Stomach (tissue), 9 donors: Measurements from ENCODE around the gene TGFB3. TPM values are rescaled to one million over a fixed set of nuclear protein-coding genes. Genes with fewer than 3 reads are reported as not detected.

ENCODE experiments used
- DNase-seq, 2 donors: peaks; one replicate each; pipeline versions ENCODE4 v3.0.0 to v3.0.0-alpha.2; 2013 to 2019
- H3K27ac ChIP-seq, 5 donors: fragments of 200-600 bp in 4 of 5; sonication (generic) in 4 of 5; one replicate each; pipeline ENCODE4 v1.5.1; 2013 to 2019; ENCODE audit warnings: mild to moderate bottlenecking in 1 of 5, moderate library complexity in 1 of 5
- H3K27me3 ChIP-seq, 3 donors: fragments of 200-600 bp; sonication (generic); one replicate each; pipeline ENCODE4 v1.5.1; 2017 to 2019; ENCODE audit warnings: mixed run types in 1 of 3
- H3K36me3 ChIP-seq, 4 donors: fragments of 200-600 bp; sonication (generic); 1 replicate in 3 of 4; 2 replicates in 1 of 4; pipeline ENCODE4 v1.5.1; 2016 to 2019
- H3K4me1 ChIP-seq, 4 donors: fragments of 200-600 bp; sonication (generic); one replicate each; pipeline ENCODE4 v1.5.1; 2016 to 2019
- H3K4me3 ChIP-seq, 4 donors: fragments of 200-600 bp; sonication (generic) in 3 of 4; one replicate each; pipeline ENCODE4 v1.5.1; 2016 to 2019; ENCODE audit warnings: mild to moderate bottlenecking in 1 of 4
- H3K9me3 ChIP-seq, 4 donors: fragments of 200-600 bp; sonication (generic); one replicate each; pipeline ENCODE4 v1.5.1; 2016 to 2019
- CTCF ChIP-seq, 7 experiments: fragments of 450-650 bp in 4 of 7; fragments of 200-600 bp in 3 of 7; sonication (generic) in 3 of 7; IDR thresholded peaks; one replicate each; pipeline ENCODE4 v1.5.1; 2016 to 2019; ENCODE audit warnings: antibody characterized with exemption in 7 of 7, control low read depth in 2 of 7, mild to moderate bottlenecking in 1 of 7
- EP300 ChIP-seq: sonication (generic); formaldehyde crosslinking; IDR thresholded peaks from one replicate; pipeline ENCODE4 v1.6.1; 2017; ENCODE audit warnings: antibody characterized with exemption
- WGBS, 5 donors: extraction: QIAGEN DNeasy Blood & Tissue Kit in 3 of 5; methylation state at CpG; one replicate each; pipeline versions ENCODE4 v1.1.5 to v1.1.7; 2013 to 2018; 5-methylcytosine and 5-hydroxymethylcytosine counted together
- intact Hi-C: fragments of 100-400 bp; cut with DNase I; formaldehyde crosslinking; loops from one replicate; pipeline ENCODE4 v1.15.1; 2023; ENCODE audit warnings: low total_unique reads
- polyA plus RNA-seq, 3 donors: library from polyadenylated mRNA; stranded (reverse); fragments of 200-250 nt; gene quantifications; one replicate each; pipeline ENCODE4 v1.2.3, GENCODE V29; 2013
- total RNA-seq, 5 donors: library from RNA; depleted of rRNA; stranded (reverse); fragments of >200 nt; gene quantifications; one replicate each; pipeline versions ENCODE4 v1.1.0 to v1.2.3, GENCODE V29; 2014 to 2016
- donor health status: healthy with polysubstance abuse.
- donor health status: Bipolar disorder and iron deficiency.
- donor health status: healthy.

The TGFB3 gene
- total and polyA plus RNA-seq, 8 donors: 2.0 to 24.6 (median 13.9) TPM; not detected in 1

DNA sequence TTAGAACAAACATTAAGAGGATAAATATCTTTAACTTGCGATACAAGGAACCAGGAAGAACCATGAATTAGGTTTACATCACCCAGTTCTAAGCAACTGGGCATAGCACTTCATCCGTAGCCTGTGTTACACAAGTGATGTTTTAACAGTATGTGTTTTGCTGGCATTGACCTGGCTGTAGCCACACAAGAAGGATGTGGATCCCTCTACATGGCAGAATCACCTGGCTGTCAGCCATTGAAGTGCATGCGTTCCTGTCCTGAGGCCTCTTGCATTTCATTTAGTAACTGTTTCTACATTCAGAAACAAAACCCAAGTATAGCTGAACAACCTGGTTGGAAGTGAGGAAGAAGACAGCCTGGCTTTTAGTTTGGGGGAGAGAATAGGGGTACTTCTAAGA, 72.2 kb downstream of the TGFB3 start:
- Histone ChIP-seq H3K27ac (no peak overlapping the region), H3K4me3 (no peak overlapping the region), H3K27me3 (no peaks in the 10 kb centered on the region), H3K36me3 (peaks cover 0 to 5% (median 0%) of the 10 kb centered on the region in 4 donors), H3K4me1 (peaks cover 0 to 18% (median 7%) of the 10 kb centered on the region in 4 donors), H3K9me3 (no peaks in the 10 kb centered on the region)
- intact Hi-C loops: loop anchor here (5.0 kb wide), 1 partner anchor 73 kb away; the partner anchor contains the start of gene TGFB3
- 90 to 95% (median 93%) methylated on average over 3 of the region's 3 CpGs for WGBS, 5 donors
- no peak for DNase-seq
- TF ChIP-seq EP300 (no peak), CTCF (IDR thresholded peaks at IDR 0.05) (no peak)

Other genes with a start within 250 kb of the TGFB3 start
- 100 to 1,000 TPM in 1 of 5 donors, 10 to 100 TPM in 3, 1 to 10 TPM in 1; 7.6 to 129 (median 37.8) TPM for gene IFT43, start 3.8 kb upstream of the TGFB3 start, total RNA-seq
- 10 to 100 TPM; 33.0 to 47.0 (median 44.1) TPM for gene IFT43, start 3.8 kb upstream of the TGFB3 start, polyA plus RNA-seq
- 10 to 100 TPM; 15.2 to 96.5 (median 48.7) TPM for gene GPATCH2L, start 169.9 kb upstream of the TGFB3 start, total RNA-seq
- 1 to 10 TPM; 2.2 to 5.0 (median 3.4) TPM for gene GPATCH2L, start 169.9 kb upstream of the TGFB3 start, polyA plus RNA-seq